Activated gamma-delta T cell (primary cell): ENCODE results near the gene ZER1.
"Not testable (repeated sequence)": the region's sequence is repeated elsewhere in the genome, so short reads cannot be mapped to it uniquely, and the experiment has no call there.

Experiments used
- DNase-seq: peaks from one replicate; lab custom pipeline; 2025; lab: John Stamatoyannopoulos, UW

ZER1 gene

DNA sequence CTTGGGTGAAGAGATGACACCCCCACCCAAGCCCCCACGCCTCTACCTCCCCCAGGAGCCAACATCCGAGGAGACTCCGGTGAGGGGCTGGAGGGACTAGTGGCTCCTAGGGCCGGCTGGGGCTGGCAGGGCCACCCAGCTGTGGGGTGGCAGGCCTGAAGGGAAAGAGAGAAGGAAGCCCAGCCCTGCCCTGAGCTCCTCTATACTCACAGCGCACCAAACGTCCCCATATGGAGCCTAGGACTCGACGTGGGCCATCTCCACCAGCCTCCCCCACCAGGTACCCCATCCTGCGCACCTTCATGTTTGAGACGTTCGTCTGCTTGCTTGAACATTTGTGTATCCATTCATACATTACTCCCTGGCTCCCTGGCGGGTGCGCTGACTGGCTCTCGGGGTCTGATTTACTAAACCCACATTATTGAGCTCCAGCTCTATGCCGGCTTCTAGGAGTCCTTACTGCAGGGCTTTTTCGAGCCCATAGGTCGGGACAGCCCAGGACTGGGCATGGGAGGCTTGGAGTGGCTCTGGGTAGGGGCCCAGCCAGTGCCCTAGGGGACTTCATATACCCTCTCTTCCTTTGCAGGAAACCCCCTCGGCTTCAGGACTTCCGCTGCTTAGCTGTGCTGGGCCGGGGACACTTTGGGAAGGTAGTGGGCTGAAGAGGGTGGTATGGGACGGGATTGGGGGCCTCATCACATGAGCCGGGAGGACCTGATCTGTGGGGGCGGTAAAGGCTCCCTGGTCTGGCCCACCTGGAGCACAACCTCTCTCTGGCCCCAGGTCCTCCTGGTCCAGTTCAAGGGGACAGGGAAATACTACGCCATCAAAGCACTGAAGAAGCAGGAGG lies 56.9 kb downstream of the ZER1 start:
- DNase-seq: no peak

DNA sequence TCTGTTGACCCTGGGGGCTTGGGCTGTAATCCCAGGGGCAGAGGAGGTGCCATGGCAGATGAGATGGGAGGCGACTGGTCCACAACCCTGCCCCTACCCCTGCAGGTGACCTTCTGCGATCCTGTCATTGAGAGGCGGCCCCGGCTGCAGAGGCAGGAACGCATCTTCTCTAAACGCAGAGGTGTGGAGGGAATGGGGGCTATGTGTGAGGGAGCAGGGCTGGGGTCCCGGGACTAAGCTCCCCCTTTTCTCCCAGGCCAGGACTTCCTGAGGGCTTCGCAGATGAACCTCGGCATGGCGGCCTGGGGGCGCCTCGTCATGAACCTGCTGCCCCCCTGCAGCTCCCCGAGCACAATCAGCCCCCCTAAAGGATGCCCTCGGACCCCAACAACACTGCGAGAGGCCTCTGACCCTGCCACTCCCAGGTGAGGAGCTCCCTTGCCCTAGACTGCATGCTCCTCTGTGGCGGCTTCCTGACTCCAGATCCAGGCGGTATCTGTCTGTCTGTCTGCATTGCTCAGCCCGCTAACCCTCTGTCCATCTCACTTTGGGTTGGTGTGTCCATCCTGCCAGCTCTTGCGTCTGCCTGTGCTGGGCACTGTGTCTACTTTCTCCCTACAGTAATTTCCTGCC lies 57.7 kb downstream of the ZER1 start:
- no peak for DNase-seq

DNA sequence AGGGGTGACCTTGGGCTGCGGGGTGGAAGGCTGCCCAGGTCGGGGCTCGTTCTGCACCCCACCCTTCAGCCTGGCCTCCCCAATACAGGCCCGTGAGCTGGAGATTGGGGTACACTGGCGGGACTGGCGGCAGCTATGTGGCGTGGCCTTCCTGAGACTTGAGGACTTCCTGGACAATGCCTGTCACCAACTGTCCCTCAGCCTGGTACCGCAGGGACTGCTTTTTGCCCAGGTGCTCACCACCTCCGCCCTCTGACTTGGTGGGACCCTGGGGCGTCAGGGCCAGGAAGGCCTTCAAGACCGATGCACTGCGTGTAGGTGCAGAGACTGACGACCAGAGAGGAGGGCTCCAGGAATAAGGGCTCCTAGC lies 58.3 kb downstream of the ZER1 start:
- DNase-seq: no peak

DNA sequence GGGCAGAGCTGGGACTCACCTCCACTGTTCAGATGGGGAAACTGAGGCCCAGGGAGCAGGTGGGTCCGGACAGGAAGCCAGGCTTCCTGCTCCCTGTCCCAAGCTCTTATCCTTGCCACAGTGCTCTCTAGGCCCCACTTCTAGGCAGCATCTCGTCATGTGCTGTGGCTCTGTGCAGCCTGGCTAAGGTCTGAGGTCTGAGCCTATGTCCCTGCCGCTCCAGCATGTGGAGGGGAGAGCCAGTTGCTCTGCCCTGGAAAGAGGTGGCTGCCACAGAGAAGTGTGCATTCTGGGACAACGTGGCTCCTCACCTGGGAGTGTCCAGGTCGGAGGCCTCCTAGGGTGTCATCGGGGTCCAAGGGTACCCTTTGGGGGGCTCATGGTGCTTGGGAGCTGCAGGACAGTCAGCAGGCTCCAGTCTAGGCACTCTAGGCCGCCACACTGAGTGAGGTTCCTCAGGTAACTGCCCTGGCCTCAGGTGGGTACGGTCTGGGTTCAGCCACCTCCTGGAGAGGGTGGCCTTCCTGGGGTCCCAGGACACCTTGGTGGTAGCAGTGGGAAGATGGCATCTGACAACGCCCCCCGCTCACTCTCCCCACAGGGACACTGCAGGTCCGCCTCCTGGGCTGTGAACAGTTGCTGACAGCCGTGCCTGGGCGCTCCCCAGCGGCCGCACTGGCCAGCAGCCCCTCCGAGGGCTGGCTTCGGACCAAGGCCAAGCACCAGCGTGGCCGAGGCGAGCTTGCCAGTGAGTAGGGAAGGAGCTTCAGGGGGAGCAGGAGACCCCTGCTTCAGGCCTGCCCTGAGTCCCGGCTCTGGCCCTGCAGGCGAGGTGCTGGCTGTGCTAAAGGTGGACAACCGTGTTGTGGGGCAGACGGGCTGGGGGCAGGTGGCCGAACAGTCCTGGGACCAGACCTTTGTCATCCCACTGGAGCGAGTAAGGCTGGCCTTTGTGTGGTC lies 59.0 kb downstream of the ZER1 start:
- no peak for DNase-seq

DNA sequence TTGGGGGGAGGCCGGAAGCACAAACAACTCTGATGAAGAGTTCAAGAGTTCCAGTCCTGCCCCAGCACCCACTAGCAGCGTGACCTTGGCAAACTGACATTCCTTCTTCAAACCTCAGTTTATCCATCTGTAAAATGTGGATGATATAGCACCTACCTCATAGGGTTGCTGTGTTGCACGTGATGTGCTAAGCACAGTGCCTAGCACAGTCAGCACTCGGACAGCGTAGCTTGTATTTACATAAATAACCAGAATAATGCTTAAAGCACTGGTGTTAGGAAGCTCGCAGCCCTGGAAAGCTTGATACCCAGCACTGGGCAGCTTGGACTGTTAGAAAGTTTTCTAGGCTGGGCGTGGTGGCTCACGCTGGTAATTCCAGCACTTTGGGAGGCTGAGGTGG lies 64.3 kb downstream of the ZER1 start:
- no peak for DNase-seq

DNA sequence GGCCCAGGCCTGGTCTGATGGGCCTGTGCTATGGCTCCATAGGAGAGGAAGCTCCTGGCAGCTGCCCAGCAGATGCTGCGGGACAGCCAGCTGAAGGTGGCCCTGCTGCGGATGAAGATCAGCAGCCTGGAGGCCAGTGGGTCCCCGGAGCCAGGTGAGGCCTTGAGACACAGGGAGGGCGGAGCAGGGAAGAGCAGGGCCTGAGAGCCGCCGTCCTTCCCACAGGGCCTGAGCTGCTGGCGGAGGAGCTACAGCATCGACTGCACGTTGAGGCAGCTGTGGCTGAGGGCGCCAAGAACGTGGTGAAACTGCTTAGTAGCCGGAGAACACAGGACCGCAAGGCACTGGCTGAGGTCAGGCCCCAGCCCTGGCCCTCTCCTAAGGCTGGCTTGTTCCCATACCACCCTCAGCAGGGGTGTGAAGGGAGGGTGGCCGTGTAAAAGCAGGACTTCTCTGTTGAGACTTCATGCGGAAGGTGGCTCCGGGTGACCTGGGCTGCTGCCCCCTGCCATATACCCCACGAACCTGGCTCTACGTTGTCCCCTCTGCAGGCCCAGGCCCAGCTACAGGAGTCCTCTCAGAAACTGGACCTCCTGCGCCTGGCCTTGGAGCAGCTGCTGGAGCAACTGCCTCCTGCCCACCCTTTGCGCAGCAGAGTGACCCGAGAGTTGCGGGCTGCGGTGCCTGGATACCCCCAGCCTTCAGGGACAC lies 64.9 kb downstream of the ZER1 start:
- no peak for DNase-seq

DNA sequence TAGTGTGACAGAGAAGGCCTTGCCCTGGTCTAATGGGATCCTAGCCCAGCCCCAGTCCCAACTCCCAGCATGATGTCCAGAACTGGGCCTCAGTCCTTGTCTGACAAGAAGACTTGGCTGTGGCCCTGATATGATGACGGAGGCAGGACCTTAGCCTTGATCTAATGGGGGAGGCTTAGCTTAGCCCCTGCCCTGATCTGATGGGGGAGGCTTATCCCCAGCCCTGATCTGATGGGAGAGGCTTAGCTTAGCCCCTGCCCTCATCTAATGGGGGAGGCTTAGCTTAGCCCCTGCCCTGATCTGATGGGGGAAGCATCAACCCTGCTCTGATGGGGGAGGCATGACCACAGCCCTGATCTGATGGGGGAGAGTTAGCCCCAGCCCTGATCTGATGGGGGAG lies 65.7 kb downstream of the ZER1 start:
- DNase-seq: no peak

DNA sequence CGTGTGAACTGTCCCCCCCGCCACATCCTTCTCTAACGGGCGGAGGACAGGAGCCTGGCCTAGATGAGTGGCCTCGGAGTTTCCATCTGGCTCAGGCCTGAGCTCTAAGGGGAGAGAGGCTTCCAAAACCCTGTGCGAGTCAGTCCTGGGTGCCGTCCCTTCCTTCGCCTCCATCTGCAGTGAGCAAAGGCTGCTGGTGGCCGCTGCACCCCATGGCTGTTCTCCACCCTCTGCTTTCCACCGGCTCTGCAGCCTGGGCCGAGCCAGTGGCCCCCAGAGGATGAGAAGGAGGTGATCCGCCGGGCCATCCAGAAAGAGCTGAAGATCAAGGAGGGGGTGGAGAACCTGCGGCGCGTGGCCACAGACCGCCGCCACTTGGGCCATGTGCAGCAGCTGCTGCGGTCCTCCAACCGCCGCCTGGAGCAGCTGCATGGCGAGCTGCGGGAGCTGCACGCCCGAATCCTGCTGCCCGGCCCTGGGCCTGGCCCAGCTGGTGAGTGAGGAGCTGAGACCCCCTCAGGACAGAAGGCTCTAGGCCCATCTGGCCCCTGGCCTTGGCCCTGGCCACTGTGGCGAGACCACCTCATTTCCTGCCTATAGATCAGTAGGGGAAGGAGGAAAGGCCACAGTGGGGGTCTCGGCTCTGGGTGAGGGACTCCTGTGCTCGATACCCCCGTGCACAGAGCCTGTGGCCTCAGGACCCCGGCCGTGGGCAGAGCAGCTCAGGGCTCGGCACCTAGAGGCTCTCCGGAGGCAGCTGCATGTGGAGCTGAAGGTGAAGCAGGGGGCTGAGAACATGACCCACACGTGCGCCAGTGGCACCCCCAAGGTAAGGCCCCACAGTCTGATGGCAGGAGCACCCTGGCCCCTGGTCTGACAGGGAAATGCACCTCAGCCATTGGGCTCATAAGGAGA lies 66.4 kb downstream of the ZER1 start:
- DNase-seq: no peak

DNA sequence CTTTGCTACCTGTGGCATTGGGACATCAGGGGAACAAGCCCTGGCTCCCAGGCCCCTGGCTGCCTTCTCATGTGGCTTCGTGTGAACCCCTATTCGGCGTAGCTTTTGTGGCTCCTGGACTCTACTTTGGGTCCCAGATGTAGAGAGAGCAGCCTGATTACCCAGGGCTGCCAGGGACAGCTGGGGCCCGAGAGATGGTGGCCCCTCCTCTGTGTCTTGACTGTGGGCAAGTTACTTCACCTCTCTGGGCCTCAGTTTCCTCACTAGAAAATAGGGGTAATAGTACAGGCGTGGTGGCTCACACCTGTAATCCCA lies 67.4 kb downstream of the ZER1 start:
- DNase-seq: no peak

DNA sequence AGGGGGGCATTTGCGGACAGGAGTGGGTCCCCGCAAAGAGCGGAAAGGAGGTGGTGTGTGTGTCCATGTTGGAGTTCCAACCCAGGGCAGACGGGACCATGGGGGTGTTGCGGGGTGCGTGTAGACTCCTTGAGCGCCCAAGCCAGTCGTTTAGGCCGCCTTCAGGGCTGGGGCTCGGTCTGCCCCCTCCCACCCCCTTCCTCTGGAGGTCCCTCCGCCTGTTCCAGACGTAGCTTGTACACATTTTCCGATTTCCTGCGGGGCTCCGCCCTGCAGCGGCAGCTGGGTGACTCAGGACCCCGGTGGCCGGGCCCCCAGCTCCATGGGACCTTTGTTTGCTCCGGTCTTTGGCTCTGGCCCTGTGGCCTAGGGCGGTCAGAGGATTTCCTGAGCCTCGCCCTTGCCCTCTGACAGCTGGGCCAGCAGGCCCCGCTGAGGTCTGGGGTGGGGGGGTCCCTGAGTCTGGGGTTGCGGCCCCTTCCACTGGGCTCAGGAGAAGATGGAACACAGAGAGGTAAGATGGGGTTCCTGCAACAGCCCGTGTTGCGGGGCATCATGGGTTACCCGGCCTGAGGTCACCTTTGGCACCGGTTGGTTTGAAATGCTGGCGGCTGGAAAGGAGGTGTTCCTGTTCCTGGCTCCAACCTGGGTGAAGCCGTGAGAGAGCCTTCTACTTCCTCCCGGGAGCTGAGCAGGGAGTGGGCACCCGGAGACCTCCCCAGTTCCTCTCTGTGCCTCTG lies 67.9 kb downstream of the ZER1 start:
- DNase-seq: no peak

DNA sequence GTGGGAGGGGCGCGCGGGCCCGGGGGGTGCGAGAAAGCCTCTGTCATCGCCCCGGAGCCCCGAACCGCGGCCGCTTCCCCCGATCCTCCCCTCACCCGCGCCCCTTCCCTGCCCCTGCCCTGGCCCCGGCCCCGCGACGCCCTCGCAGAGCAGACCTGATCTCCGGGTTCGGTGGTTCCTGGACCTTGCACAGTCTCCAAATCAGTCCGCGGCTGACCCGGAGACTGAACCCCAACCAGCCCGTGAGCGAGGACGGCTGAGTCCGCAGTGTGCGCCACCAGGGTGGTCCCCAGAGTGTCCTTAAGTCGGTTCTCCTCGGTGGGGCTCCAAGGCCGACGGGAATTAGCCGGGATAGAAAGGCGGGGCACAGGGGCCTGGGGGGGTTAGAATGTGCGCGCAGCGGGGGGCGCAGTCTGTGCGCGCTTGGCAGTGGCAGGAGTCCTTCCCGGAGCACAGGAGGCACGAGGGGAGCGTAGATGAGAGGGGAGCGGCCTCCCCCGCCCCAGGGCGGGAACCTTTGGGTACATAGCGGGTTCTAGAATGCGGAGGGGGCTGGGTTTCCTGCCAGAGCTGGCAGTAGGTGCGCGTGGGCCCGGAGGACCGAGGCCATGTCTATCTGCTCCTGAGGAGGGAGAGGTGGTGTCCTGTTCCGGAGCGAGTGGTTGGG lies 68.6 kb downstream of the ZER1 start:
- DNase-seq: no peak

DNA sequence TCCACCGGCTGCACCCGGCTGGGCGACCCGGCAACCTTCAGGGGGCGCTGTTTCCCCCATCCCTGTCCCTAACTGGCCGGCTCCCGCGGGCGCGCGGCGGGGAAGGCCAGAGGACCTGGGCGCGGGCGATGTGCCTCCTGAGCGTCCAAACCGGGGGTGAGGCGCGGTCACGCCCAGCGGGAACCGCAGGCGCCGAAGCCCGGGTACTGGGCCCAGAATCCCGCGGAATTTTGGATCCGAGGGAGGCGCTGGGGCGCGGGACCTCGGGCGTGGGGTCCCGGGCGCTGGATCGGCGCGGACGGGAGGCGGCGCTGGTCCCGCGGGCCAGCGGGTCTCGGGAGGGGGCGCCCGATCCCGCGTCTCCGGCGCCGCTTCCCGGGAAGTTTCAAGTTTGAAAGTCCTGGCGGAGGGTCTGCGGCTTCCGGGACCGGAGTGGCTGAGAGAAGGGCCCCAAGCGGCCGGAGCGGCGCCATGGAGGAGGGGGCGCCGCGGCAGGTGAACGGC lies 69.2 kb downstream of the ZER1 start, which contains the start of gene PKN3:
Gene PKN3, plus strand, starts transcription at position 59 of the 504 bp plus-strand sequence. Its CDS starts 413 bp downstream, at position 472.
- peak; percentile 58 for DNase-seq

DNA sequence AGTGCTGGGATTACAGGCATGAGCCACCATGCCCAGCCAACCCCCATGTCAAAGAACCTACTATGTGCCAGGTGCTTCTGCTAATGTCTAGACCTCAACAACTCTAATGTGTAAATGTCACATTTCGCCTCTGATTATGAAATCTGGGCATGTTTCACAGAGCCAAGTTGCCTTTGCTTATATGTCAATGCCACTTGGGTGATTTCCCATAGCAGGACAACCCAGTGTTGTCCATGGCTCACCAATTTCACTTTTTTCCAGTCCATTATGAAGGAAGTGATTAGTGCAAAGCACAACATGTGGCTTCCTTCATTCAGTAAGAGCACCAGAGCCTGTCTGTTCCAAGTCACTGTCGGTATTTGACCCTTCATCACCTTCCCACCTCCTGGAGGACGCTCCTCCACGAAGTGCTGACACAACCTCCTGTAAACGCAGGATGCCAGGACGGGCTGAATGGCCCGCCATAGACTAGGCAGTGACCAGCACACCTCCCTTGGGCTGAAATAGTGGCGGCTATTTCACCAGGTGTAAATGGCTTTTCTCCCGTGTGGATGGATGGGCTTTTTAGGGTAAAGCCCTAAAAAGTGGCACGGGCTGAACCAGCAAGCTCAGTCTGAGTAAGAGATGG lies 70.4 kb downstream of the ZER1 start:
- DNase-seq: no peak

DNA sequence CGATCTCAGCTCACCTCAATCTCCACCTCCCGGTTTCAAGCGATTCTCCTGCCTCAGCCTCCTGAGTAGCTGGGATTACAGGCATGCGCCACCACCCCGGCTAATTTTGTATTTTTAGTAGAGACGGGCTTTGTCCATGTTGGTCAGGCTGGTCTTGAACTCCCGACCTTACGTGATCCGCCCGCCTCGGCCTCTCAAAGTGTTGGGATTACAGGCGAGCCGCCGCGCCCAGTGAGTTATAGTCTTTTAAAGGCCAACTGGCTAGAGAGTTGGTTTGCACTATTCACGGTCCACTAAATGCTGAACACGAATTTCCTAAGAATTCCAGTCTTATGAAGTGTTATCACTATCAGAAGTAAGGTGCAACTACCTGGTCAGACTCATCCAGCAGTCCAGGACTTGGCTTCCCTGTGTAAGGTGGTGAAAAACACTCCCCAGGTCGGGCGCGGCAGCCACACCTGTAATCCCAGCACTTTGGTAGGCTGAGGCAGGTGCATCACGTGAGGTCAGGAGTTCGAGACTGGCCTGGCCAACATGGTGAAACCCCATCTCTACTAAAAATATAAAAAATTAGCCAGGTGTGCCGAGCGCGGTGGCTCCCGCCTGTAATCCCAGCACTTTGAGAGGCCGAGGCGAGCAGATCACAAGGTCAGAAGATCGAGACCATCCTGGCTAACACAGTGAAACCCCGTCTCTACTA lies 72.5 kb downstream of the ZER1 start:
- DNase-seq: not testable (repeated sequence)

DNA sequence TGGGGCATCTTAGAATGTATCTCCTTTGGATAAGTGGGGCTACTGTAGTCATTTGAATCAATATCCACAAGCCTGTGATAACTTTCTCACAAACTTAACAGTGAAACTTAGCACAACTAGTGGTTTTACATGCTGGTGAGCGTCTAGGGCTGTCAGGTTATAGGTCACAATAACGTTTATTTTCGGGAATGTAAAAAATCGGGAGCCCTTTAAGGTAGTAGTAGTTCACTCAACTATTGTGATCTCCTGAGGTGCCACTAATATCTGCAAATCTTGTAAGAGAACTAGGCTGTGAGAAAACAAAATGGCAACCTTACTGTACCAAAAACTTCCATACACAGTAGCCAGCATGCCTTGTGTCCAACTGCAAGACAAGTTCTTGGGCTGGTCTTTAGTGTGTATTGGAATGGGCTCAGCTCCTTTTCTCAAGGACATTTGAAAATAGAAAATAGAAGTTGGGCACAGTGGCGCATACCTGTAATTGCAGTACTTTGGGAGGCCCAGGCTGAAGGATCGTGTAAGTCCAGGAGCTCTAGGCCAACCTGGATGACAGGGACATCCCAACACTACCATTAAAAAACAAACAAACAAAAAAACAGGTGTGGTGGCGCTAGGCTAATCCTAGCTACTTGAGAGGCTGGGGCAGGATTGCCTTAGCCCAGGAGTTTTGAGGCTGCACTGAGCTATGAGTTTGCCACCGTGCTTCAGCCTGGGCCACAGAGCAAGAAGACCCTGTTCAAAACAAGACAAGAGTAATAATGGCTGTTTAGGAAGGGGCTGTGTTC lies 74.6 kb downstream of the ZER1 start:
- DNase-seq: no peak

DNA sequence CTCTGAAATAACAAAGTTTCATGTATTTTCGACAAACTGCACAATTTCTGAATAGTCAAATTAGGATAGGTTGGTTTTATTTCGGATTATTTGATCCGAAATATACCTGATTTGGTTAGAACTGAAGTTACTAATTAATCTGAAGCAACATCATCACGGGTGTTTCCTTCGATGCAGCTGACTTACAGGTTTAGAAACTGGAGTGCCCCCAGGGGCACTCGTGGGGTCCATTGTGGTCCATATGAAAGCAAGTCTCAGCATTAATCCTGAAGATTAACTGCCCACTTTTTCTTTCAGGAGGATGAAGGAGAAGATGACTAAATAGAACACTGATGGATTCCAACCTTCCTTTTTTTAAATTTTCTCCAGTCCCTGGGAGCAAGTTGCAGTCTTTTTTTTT lies 77.4 kb downstream of the ZER1 start:
- DNase-seq: no peak

DNA sequence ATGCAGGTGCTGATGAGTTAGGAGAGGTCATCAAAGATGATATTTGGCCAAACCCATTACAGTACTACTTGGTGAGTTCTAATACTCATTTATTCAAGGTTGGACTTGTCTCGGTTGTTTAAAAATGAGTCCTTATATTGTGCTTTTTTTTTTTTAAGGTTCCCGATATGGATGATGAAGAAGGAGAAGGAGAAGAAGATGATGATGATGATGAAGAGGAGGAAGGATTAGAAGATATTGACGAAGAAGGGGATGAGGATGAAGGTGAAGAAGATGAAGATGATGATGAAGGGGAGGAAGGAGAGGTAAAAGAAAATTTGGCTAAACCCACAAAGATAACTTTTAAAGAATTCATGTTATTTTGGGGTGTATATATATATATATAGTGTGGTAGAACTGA lies 78.0 kb downstream of the ZER1 start:
- not testable (repeated sequence) for DNase-seq

DNA sequence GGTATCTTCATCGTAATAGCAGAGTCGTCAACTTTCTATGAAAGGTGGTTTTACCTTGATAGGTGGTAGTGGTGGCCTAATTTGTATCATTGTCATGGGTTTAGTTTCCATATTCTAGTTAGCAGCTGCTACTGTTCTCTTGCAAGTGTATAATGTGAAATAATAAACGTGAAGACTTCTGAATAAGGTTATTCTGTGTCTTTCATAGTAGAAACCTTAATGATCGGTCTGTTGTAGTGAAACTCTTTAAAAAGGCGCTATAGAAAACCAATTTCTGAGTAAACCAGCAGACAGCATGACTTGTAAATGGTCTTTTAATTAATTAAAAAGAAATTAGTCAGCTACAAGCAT lies 81.1 kb downstream of the ZER1 start:
- no peak for DNase-seq
